ENCODE results near the gene AMT. TPM values are rescaled to one million over a fixed set of nuclear protein-coding genes. Genes with fewer than 3 reads are reported as not detected.
A peak's percentile ranks its signal among the peaks of the same experiment; 100 is the strongest.

AMT gene
- polyA plus RNA-seq, 1 donor (not counting 4 experiments of a cell fraction or from before 2014, with no cell fraction given) = 7.1 TPM

DNA sequence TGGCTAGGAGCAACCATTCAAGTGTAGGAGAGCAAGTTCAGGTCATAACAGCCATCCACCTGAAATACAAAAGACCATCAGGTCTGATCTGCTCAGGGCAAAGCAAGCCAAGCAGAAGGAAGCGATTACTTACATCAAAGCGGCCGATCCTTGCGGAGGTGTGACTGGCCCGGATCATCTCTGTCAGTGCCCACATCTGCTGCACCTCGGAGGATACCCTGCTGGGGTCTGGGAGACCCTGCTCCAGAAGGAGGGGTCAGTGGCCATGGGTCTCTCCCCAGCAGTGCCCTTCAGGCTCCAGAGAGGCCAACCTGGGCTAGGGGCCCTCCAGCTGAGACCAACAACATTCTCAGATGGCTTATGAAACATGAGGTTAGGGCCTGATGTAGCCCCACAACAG is 2.5 kb upstream of the AMT start:
- peaks cover 22% of the 10 kb centered on the region for H3K4me1 ChIP-seq (ENCODE audit: control insufficient read depth, extremely low read depth, insufficient read depth, low read length)
- dilution Hi-C loops (cut with MboI; ENCODE audit: extremely low pct_ligation_motif_present, low sequenced_read_pairs) = no loop called here
- no peaks in the 10 kb centered on the region for H3K79me2 ChIP-seq (ENCODE audit: control insufficient read depth, insufficient read depth, low read length)
- H2AFZ ChIP-seq (ENCODE audit: control insufficient read depth, low read length) = no peak overlapping the region
- no peaks in the 10 kb centered on the region for H4K20me1 ChIP-seq (ENCODE audit: control insufficient read depth, extremely low read depth, insufficient read depth, low read length)
- FAIRE-seq = no peak
- DNase-seq (ENCODE audit: low read depth, low spot score) = no peak
- TF ChIP-seq, protein P1, sequence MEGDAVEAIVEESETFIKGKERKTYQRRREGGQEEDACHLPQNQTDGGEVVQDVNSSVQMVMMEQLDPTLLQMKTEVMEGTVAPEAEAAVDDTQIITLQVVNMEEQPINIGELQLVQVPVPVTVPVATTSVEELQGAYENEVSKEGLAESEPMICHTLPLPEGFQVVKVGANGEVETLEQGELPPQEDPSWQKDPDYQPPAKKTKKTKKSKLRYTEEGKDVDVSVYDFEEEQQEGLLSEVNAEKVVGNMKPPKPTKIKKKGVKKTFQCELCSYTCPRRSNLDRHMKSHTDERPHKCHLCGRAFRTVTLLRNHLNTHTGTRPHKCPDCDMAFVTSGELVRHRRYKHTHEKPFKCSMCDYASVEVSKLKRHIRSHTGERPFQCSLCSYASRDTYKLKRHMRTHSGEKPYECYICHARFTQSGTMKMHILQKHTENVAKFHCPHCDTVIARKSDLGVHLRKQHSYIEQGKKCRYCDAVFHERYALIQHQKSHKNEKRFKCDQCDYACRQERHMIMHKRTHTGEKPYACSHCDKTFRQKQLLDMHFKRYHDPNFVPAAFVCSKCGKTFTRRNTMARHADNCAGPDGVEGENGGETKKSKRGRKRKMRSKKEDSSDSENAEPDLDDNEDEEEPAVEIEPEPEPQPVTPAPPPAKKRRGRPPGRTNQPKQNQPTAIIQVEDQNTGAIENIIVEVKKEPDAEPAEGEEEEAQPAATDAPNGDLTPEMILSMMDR (optimal IDR thresholded peaks at IDR 0.05 in 1 of 3, IDR thresholded peaks at IDR 0.05 in 1 of 3, conservative IDR thresholded peaks at IDR 0.05 in 1 of 3; ENCODE audit: extremely low read depth in 1 of 3, insufficient read depth in 2 of 3, low read length in 3 of 3) = no peak
- no peak for TF ChIP-seq EZH2 (IDR thresholded peaks at IDR 0.05; ENCODE audit: low read length)
- H3K27ac ChIP-seq (ENCODE audit: control insufficient read depth, insufficient read depth, low read length) = no peak overlapping the region
- H3K27me3 ChIP-seq (ENCODE audit: control insufficient read depth, extremely low read depth, insufficient read depth, low read length) = no peaks in the 10 kb centered on the region
- peaks cover 5 to 13% of the 10 kb centered on the region in 2 experiments for H3K36me3 ChIP-seq (ENCODE audit: control insufficient read depth in 2 of 2, extremely low read depth in 1 of 2, insufficient read depth in 2 of 2, low read length in 2 of 2)
- H3K4me3 ChIP-seq (ENCODE audit: control insufficient read depth in 2 of 3, extremely low read depth in 1 of 3, insufficient read depth in 2 of 3, low read depth in 1 of 3, low read length in 3 of 3) = no peak overlapping the region
- H3K9me3 ChIP-seq (ENCODE audit: control insufficient read depth, low read depth, low read length) = no peaks in the 10 kb centered on the region
- H3K4me2 ChIP-seq (ENCODE audit: control insufficient read depth, extremely low read depth, insufficient read depth, low read depth, low read length) = no peak overlapping the region
- no peak overlapping the region for H3K9ac ChIP-seq (ENCODE audit: control insufficient read depth, extremely low read depth, insufficient read depth, low read length)
- H3K9me1 ChIP-seq (ENCODE audit: control insufficient read depth, extremely low read depth, insufficient read depth, low read length) = peaks cover 5% of the 10 kb centered on the region

DNA sequence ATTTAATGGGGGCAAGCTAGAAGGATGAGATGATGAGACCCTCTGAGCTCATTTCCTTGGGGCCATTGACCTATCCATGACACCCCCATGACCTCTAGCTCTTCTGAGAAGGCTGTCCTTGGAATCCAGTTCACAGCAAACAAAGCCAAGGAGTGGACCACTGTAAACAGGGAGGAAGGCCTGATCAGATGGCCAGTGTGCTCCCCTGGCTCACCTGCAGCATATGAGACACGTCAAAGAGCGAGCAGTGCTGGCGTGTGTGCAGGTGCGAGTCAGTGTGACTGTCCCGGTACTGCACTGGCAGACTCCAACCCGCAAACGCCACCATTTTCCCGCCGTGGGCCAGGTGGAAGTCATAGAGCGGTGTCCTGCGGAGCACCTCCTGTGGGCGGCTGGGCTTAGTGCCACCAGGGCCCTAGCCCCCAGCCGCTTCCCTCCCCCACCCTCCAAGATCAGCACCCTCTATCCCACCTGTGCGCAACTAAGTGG is 339 bp downstream of the AMT start:
- FAIRE-seq = peak; percentile 57
- H3K27ac ChIP-seq (ENCODE audit: control insufficient read depth, insufficient read depth, low read length) = peak overlapping the region; percentile 73

More for the DNA sequence above, 339 bp downstream of the AMT start:
- dilution Hi-C loops (cut with MboI; ENCODE audit: extremely low pct_ligation_motif_present, low sequenced_read_pairs) = no loop called here
- Histone ChIP-seq H4K20me1 (ENCODE audit: control insufficient read depth, extremely low read depth, insufficient read depth, low read length) (no peaks in the 10 kb centered on the region), H3K4me3 (ENCODE audit: control insufficient read depth in 2 of 3, extremely low read depth in 1 of 3, insufficient read depth in 2 of 3, low read depth in 1 of 3, low read length in 3 of 3) (no peak overlapping the region), H3K4me1 (ENCODE audit: control insufficient read depth, extremely low read depth, insufficient read depth, low read length) (peaks cover 23% of the 10 kb centered on the region), H3K79me2 (ENCODE audit: control insufficient read depth, insufficient read depth, low read length) (no peaks in the 10 kb centered on the region), H3K36me3 (ENCODE audit: control insufficient read depth in 2 of 2, extremely low read depth in 1 of 2, insufficient read depth in 2 of 2, low read length in 2 of 2) (peaks cover 9 to 14% of the 10 kb centered on the region in 2 experiments), H3K27me3 (ENCODE audit: control insufficient read depth, extremely low read depth, insufficient read depth, low read length) (no peaks in the 10 kb centered on the region), H2AFZ (ENCODE audit: control insufficient read depth, low read length) (no peak overlapping the region), H3K9ac (ENCODE audit: control insufficient read depth, extremely low read depth, insufficient read depth, low read length) (no peak overlapping the region), H3K9me3 (ENCODE audit: control insufficient read depth, low read depth, low read length) (no peaks in the 10 kb centered on the region), H3K4me2 (ENCODE audit: control insufficient read depth, extremely low read depth, insufficient read depth, low read depth, low read length) (no peak overlapping the region), H3K9me1 (ENCODE audit: control insufficient read depth, extremely low read depth, insufficient read depth, low read length) (peaks cover 5% of the 10 kb centered on the region)
- DNase-seq (ENCODE audit: low read depth, low spot score) = no peak
- TF ChIP-seq EZH2 (IDR thresholded peaks at IDR 0.05; ENCODE audit: low read length) = no peak
- TF ChIP-seq, protein P1 (optimal IDR thresholded peaks at IDR 0.05 in 1 of 3, IDR thresholded peaks at IDR 0.05 in 1 of 3, conservative IDR thresholded peaks at IDR 0.05 in 1 of 3; ENCODE audit: extremely low read depth in 1 of 3, insufficient read depth in 2 of 3, low read length in 3 of 3) = no peak

Data from keratinocyte (primary cell).